OCI-LY7 (cell line): ENCODE results near the gene PODNL1. TPM values are rescaled to one million over a fixed set of nuclear protein-coding genes. Genes with fewer than 3 reads are reported as not detected.

Source experiments
- BruUV-seq: library from RNA; stranded (reverse); fragments of 400-500 nt; replicated peaks from 2 replicates; lab custom pipeline; 2021; lab: Mats Ljungman, UMichigan
- CTCF ChIA-PET: fragments of 300-600 bp; sonication (Branson Sonifier 250); formaldehyde crosslinking; loops from one replicate; lab custom pipeline; 2022; ENCODE audit warnings: antibody characterized with exemption; ENCODE audit not compliant: unreplicated experiment; lab: Charles Lee
- POLR2A ChIA-PET: fragments of 300-600 bp; sonication (Branson Sonifier 250); formaldehyde crosslinking; loops from one replicate; lab custom pipeline; 2022; ENCODE audit warnings: antibody characterized with exemption; lab: Charles Lee
- DNase-seq: peaks from one replicate; pipeline ENCODE4 v3.0.0-alpha.2; 2015; ENCODE audit warnings: low spot score
- H2AFZ ChIP-seq: fragments of 200-600 bp; sonication (generic), shearing (Covaris generic); 2 replicates; pipeline ENCODE4 v1.6.1; 2014; ENCODE audit warnings: mild to moderate bottlenecking, antibody characterized with exemption, low read length, moderate library complexity
- H3K27ac ChIP-seq: fragments of 200-600 bp; sonication (generic); 2 replicates; pipeline ENCODE4 v1.5.1; 2014; ENCODE audit warnings: mixed run types, low read depth, mild to moderate bottlenecking, moderate library complexity, low read length, inconsistent platforms; ENCODE audit not compliant: poor library complexity, severe bottlenecking
- H3K36me3 ChIP-seq: fragments of 200-600 bp; sonication (generic); 2 replicates; pipeline ENCODE4 v1.6.1; 2014; ENCODE audit warnings: mild to moderate bottlenecking, antibody characterized with exemption, low read length, moderate library complexity, mixed read lengths; ENCODE audit not compliant: insufficient read depth
- H3K4me1 ChIP-seq: fragments of 200-600 bp; sonication (generic); 2 replicates; pipeline ENCODE4 v1.5.1; 2014; ENCODE audit warnings: mild to moderate bottlenecking, low read length; ENCODE audit not compliant: insufficient read depth, poor library complexity, severe bottlenecking
- H3K4me2 ChIP-seq: fragments of 200-600 bp; sonication (generic); 2 replicates; pipeline ENCODE4 v1.6.1; 2014; ENCODE audit warnings: mild to moderate bottlenecking, low read length
- H3K4me3 ChIP-seq: fragments of 200-600 bp; sonication (generic); 2 replicates; pipeline ENCODE4 v1.5.1; 2014; ENCODE audit warnings: mild to moderate bottlenecking, low read depth, low read length; ENCODE audit not compliant: poor library complexity, severe bottlenecking
- H3K79me2 ChIP-seq: fragments of 200-600 bp; sonication (generic); 2 replicates; pipeline ENCODE4 v1.6.1; 2016; ENCODE audit warnings: low read depth, mild to moderate bottlenecking, low read length, moderate library complexity, mixed read lengths; ENCODE audit not compliant: insufficient read depth
- H3K9me2 ChIP-seq: fragments of 200-600 bp; sonication (generic); 2 replicates; pipeline ENCODE4 v1.6.1; 2016; ENCODE audit warnings: mild to moderate bottlenecking, low read length, mixed read lengths; ENCODE audit not compliant: insufficient read depth
- H3K9me3 ChIP-seq: fragments of 200-600 bp; sonication (generic); 2 replicates; pipeline ENCODE4 v1.6.1; 2014; ENCODE audit warnings: mild to moderate bottlenecking, mixed run types, low read length, mixed read lengths
- H4K20me1 ChIP-seq: fragments of 200-600 bp; sonication (generic); 2 replicates; pipeline ENCODE4 v1.6.1; 2014; ENCODE audit warnings: mild to moderate bottlenecking, antibody characterized with exemption, low read length, moderate library complexity, mixed read lengths; ENCODE audit not compliant: insufficient read depth
- EZH2phosphoT487 ChIP-seq: fragments of 200-600 bp; sonication (generic); IDR thresholded peaks from 2 replicates; pipeline ENCODE4 v1.6.1; 2018; ENCODE audit warnings: low read depth, borderline replicate concordance, mild to moderate bottlenecking, mixed run types, antibody characterized with exemption, low read length, moderate library complexity, mixed read lengths
- intact Hi-C: fragments of 100-400 bp; cut with micrococcal nuclease; formaldehyde crosslinking; loops from one replicate; pipeline ENCODE4 v1.10.0; 2022; ENCODE audit not compliant: unreplicated experiment
- total RNA-seq, 2 experiments: library from RNA; depleted of rRNA in 1 of 2; stranded (reverse); fragments of >200 nt in 1 of 2; shearing (Covaris generic) in 1 of 2; gene quantifications; 2 replicates each; pipeline ENCODE4 v1.2.3, GENCODE V29; 2014 to 2022
- TF ChIP-seq, protein P1 (sequence below): fragments of 200-600 bp; sonication (generic); conservative IDR thresholded peaks from 2 replicates; pipeline ENCODE4 v1.5.1; 2014; ENCODE audit warnings: mild to moderate bottlenecking, antibody characterized with exemption, low read length, moderate library complexity, mixed read lengths

PODNL1 gene
- total RNA-seq, 2 experiments from 2014 or later: 0.16 TPM; not detected in 1

DNA sequence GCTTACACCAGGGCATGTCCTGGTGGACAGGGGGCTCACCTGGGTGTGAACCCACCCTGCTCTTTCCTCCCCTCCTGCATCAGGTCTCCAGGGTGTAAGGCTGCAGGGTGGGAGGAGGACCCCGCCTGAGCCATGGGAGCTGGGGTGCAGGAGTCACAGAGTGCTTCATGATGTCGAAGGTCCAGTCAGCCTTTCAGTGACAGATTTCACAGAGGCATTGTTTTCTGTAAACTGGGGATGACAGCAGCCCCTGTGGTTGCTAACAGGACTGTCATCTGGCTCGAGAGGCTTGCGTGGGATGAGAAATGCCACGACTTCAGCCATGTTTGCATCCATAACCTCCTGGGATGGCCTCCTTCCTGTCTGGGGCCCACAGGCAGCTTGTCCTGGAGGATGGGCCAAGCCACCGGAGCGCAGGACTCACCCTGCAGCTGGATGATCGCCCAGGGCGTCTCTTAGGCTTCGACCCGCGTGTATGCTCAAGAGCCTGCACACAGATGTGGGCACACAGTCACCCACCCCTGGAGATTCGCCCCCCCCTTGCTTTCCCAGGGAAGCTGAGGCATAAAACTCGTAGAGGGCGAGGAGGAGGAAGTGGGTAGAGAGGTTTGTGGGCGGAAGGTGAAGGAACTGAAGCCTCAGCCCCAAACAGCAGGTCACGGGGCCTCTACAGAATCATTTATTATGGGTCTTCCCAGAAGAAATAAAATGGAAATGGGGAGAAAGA lies 56.4 kb downstream of the PODNL1 start:
- POLR2A ChIA-PET: interaction anchor here (1.0 to 1.6 kb wide), 2 partner anchors 150 to 187 kb away, joined by 3 to 4 read pairs; partner anchors contain the start of gene IL27RA
- DNase-seq: no peak
- no peaks in the 10 kb centered on the region for H4K20me1 ChIP-seq
- no peaks in the 10 kb centered on the region for H3K9me2 ChIP-seq
- H3K79me2 ChIP-seq: no peaks in the 10 kb centered on the region
- no TSS peak for BruUV-seq
- H3K9me3 ChIP-seq: no peaks in the 10 kb centered on the region
- TF ChIP-seq EZH2phosphoT487: no peak
- TF ChIP-seq, protein P1, sequence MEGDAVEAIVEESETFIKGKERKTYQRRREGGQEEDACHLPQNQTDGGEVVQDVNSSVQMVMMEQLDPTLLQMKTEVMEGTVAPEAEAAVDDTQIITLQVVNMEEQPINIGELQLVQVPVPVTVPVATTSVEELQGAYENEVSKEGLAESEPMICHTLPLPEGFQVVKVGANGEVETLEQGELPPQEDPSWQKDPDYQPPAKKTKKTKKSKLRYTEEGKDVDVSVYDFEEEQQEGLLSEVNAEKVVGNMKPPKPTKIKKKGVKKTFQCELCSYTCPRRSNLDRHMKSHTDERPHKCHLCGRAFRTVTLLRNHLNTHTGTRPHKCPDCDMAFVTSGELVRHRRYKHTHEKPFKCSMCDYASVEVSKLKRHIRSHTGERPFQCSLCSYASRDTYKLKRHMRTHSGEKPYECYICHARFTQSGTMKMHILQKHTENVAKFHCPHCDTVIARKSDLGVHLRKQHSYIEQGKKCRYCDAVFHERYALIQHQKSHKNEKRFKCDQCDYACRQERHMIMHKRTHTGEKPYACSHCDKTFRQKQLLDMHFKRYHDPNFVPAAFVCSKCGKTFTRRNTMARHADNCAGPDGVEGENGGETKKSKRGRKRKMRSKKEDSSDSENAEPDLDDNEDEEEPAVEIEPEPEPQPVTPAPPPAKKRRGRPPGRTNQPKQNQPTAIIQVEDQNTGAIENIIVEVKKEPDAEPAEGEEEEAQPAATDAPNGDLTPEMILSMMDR: no peak
- peak overlapping the region; percentile 37 for H3K4me2 ChIP-seq
- H3K36me3 ChIP-seq: no peaks in the 10 kb centered on the region
- no peak overlapping the region for H3K4me3 ChIP-seq
- H2AFZ ChIP-seq: peak overlapping the region; percentile 56; the same call in 1 of the 2 replicates
- CTCF ChIA-PET: interaction anchor here (0.6 to 0.9 kb wide), 3 partner anchors 29 to 122 kb away, joined by 3 read pairs; no protein-coding TSS in a partner anchor
- no peak overlapping the region for H3K27ac ChIP-seq
- intact Hi-C loops: loop anchor here (5.0 kb wide), 1 partner anchor 70 kb away; the partner anchor contains the start of gene DCAF15
- peaks cover 36% of the 10 kb centered on the region for H3K4me1 ChIP-seq

DNA sequence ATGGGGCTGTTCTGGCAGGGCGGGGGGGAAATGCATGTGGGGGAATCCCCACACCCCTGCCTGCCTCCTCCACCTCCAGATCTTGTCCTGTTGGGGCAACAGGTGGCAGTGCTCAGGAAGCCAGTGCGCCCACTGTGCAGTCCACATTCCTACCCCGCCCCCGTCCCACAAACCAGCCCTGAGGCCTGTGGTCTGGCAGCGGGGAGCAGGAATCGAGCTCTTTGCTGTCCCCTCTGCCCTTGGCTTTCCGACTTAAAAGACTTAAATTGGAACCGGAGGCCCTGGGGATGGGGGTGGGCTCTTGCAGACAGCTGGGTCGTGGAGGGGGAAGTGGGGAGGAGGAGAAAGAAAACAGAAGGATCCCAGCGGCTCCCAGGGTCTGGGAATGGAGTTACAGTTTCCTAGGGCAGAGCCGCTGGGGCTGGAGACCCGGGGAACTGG lies 56.9 kb downstream of the PODNL1 start:
- CTCF ChIA-PET: interaction anchor here (0.9 kb wide), 1 partner anchor 40 kb away, joined by 3 read pairs; no protein-coding TSS in a partner anchor
- Histone ChIP-seq H3K9me3 (no peaks in the 10 kb centered on the region), H3K4me2 (peak overlapping the region; percentile 37), H2AFZ (peak overlapping the region; percentile 56; the same call in 1 of the 2 replicates), H4K20me1 (no peaks in the 10 kb centered on the region), H3K4me3 (no peak overlapping the region), H3K36me3 (no peaks in the 10 kb centered on the region), H3K27ac (no peak overlapping the region), H3K9me2 (no peaks in the 10 kb centered on the region), H3K79me2 (no peaks in the 10 kb centered on the region), H3K4me1 (peaks cover 36% of the 10 kb centered on the region)
- BruUV-seq: no TSS peak
- no peak for DNase-seq
- POLR2A ChIA-PET: interaction anchor here (1.6 kb wide), 1 partner anchor 150 kb away, joined by 3 read pairs; the partner anchor contains the start of gene IL27RA
- no peak for TF ChIP-seq EZH2phosphoT487
- TF ChIP-seq, protein P1: no peak
- intact Hi-C loops: loop anchor here (5.0 kb wide), 1 partner anchor 71 kb away; the partner anchor contains the start of gene DCAF15

Other genes starting within 250 kb of the PODNL1 start
- gene MRI1, start 173.9 kb downstream of the PODNL1 start, total RNA-seq (2014; rRNA removed; shearing (Covaris generic)): 27.3 and 33.4 TPM in 2 replicates
- 23.4 and 27.1 TPM in 2 replicates for gene MRI1, start 173.9 kb downstream of the PODNL1 start, total RNA-seq (2022)
- 162 and 177 TPM in 2 replicates for gene C19orf53, start 164.0 kb downstream of the PODNL1 start, total RNA-seq (2014; rRNA removed; shearing (Covaris generic))
- 80.3 and 90.1 TPM in 2 replicates for gene C19orf53, start 164.0 kb downstream of the PODNL1 start, total RNA-seq (2022)
- 3.7 and 5.0 TPM in 2 replicates for gene ZSWIM4, start 143.0 kb downstream of the PODNL1 start, total RNA-seq (2014; rRNA removed; shearing (Covaris generic))
- 10.8 and 13.4 TPM in 2 replicates for gene ZSWIM4, start 143.0 kb downstream of the PODNL1 start, total RNA-seq (2022)
- not detected in 2 replicates for gene NANOS3, start 61.3 kb downstream of the PODNL1 start, total RNA-seq (2014; rRNA removed; shearing (Covaris generic))
- gene NANOS3, start 61.3 kb downstream of the PODNL1 start, total RNA-seq (2022): not detected in 2 replicates
- 2.5 and 4.5 TPM in 2 replicates for gene BRME1, start 32.3 kb downstream of the PODNL1 start, total RNA-seq (2014; rRNA removed; shearing (Covaris generic))
- gene BRME1, start 32.3 kb downstream of the PODNL1 start, total RNA-seq (2022): 7.1 and 7.2 TPM in 2 replicates
- 18.7 and 23.3 TPM in 2 replicates for gene CC2D1A, start 32.2 kb downstream of the PODNL1 start, total RNA-seq (2014; rRNA removed; shearing (Covaris generic))
- 44.0 and 48.3 TPM in 2 replicates for gene CC2D1A, start 32.2 kb downstream of the PODNL1 start, total RNA-seq (2022)
- gene DCAF15, start 14.1 kb upstream of the PODNL1 start, total RNA-seq (2014; rRNA removed; shearing (Covaris generic)): 61.0 and 71.3 TPM in 2 replicates
- 86.2 and 97.3 TPM in 2 replicates for gene DCAF15, start 14.1 kb upstream of the PODNL1 start, total RNA-seq (2022)
- 3.5 and 4.4 TPM in 2 replicates for gene RFX1, start 67.9 kb upstream of the PODNL1 start, total RNA-seq (2014; rRNA removed; shearing (Covaris generic))
- 13.8 and 17.4 TPM in 2 replicates for gene RFX1, start 67.9 kb upstream of the PODNL1 start, total RNA-seq (2022)
- not detected in 2 replicates for gene RLN3, start 89.7 kb upstream of the PODNL1 start, total RNA-seq (2014; rRNA removed; shearing (Covaris generic))
- not detected in 2 replicates for gene RLN3, start 89.7 kb upstream of the PODNL1 start, total RNA-seq (2022)
- gene IL27RA, start 93.3 kb upstream of the PODNL1 start, total RNA-seq (2014; rRNA removed; shearing (Covaris generic)): 5.2 and 6.7 TPM in 2 replicates
- gene IL27RA, start 93.3 kb upstream of the PODNL1 start, total RNA-seq (2022): 6.0 and 9.0 TPM in 2 replicates
- gene PALM3, start 123.7 kb upstream of the PODNL1 start, total RNA-seq (2014; rRNA removed; shearing (Covaris generic)): 0.09 TPM in 1 of 2 replicates, not detected in the other
- not detected in 2 replicates for gene PALM3, start 123.7 kb upstream of the PODNL1 start, total RNA-seq (2022)
- gene MISP3, start 134.4 kb upstream of the PODNL1 start, total RNA-seq (2014; rRNA removed; shearing (Covaris generic)): 3.3 and 6.4 TPM in 2 replicates
- gene MISP3, start 134.4 kb upstream of the PODNL1 start, total RNA-seq (2022): 3.9 TPM in 2 replicates
- gene C19orf67, start 147.4 kb upstream of the PODNL1 start, total RNA-seq (2014; rRNA removed; shearing (Covaris generic)): 1.0 and 2.6 TPM in 2 replicates
- gene C19orf67, start 147.4 kb upstream of the PODNL1 start, total RNA-seq (2022): 0.55 and 1.4 TPM in 2 replicates
- 116 and 128 TPM in 2 replicates for gene SAMD1, start 152.3 kb upstream of the PODNL1 start, total RNA-seq (2014; rRNA removed; shearing (Covaris generic))
- 124 and 128 TPM in 2 replicates for gene SAMD1, start 152.3 kb upstream of the PODNL1 start, total RNA-seq (2022)
- gene PRKACA, start 179.3 kb upstream of the PODNL1 start, total RNA-seq (2014; rRNA removed; shearing (Covaris generic)): 18.0 and 21.1 TPM in 2 replicates
- 62.0 and 63.7 TPM in 2 replicates for gene PRKACA, start 179.3 kb upstream of the PODNL1 start, total RNA-seq (2022)
- gene ASF1B, start 198.2 kb upstream of the PODNL1 start, total RNA-seq (2014; rRNA removed; shearing (Covaris generic)): 115 and 202 TPM in 2 replicates
- gene ASF1B, start 198.2 kb upstream of the PODNL1 start, total RNA-seq (2022): 139 and 143 TPM in 2 replicates